OCI-M2 (cell line): ENCODE results near the gene TOP2B.

Source experiments
- DNase-seq: peaks from one replicate; lab custom pipeline; 2025; ENCODE audit not compliant: unreplicated experiment; lab: John Stamatoyannopoulos, UW

The TOP2B gene

DNA sequence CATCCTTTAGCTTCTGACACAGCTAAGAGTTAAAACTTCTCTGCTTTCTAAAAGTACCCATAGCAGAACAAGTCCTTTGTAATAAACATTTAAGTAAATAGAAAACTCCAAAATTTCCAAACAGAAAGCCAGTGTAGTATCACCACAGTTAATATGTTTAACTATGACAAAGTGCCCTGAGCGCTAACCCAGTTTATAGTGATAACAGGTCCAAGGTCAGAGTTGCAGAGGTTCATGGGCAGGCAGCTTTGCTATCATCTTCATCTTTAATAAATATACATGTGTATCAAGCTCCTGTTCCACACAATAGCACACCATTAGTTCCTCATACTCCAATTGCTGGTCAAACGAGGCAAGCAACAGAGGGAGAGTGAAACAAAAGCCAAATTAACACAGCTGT lies 12.4 kb upstream of the TOP2B start:
- no peak for DNase-seq

DNA sequence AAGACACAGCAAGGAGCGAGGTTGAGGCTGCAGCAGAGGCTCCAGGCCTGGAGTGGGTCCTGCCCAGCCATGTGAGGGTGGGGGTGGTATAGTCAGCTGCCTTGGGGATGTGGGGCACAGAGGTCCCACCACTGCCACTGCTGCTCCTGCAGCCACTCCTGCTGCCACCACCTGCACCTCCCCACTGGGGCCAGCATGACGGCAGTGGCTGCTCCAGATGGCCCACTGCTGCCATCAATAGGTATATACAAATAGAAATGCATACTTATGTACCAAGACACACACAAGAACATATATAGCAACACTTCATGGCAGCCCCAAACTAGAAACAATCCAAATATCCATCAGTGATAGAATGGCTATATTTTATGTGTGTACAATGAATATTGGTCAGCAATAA lies 10.0 kb upstream of the TOP2B start:
- DNase-seq: no peak

GRCh38 chr3:25673738-25674298 lies 9.1 kb upstream of the TOP2B start:
- no peak for DNase-seq

DNA sequence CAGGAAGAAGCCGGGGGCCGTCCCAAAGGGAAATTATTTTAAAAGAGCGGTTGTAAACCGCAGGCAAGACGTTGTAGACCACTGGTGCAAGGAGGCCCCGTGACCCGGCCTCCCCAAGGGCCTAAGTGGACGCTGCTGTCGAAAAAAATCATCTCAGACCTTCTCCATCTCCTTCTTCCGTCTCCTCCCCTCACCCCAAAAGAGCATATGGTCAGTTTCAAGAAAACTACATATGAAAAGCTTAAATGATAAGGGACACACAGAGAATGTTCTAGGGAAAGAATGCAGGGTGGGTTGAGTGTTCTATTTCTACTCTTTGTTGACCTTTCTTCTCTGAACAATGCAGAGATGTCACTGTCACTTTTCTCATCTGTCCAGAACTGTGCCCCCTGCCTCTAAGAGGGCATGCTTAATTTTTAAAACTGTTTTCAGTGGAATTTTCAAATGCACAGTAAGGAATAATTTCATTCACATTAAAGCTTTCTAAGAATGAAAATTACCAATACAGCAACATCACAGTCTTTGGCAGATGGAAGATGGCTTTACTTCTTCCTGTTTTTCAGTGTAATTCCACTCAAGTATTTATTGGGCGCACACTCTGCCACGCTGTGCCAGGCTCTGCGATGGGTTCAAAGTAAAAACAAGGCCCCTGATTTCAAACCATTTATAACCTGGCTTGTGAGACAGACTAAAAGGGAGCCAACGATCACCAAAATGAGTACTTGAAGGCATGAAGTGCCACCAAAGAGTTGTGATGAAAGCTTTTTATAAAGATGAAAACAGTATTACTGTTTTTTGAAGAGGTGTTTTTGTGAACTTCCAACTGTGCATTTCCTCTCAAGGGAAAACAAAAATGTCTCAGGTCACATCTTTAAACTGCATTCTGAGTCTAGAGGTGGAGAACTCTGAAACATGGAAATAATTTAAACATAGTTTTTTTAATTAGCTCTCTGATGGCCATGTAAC lies 891 bp upstream of the TOP2B start:
- no peak for DNase-seq

DNA sequence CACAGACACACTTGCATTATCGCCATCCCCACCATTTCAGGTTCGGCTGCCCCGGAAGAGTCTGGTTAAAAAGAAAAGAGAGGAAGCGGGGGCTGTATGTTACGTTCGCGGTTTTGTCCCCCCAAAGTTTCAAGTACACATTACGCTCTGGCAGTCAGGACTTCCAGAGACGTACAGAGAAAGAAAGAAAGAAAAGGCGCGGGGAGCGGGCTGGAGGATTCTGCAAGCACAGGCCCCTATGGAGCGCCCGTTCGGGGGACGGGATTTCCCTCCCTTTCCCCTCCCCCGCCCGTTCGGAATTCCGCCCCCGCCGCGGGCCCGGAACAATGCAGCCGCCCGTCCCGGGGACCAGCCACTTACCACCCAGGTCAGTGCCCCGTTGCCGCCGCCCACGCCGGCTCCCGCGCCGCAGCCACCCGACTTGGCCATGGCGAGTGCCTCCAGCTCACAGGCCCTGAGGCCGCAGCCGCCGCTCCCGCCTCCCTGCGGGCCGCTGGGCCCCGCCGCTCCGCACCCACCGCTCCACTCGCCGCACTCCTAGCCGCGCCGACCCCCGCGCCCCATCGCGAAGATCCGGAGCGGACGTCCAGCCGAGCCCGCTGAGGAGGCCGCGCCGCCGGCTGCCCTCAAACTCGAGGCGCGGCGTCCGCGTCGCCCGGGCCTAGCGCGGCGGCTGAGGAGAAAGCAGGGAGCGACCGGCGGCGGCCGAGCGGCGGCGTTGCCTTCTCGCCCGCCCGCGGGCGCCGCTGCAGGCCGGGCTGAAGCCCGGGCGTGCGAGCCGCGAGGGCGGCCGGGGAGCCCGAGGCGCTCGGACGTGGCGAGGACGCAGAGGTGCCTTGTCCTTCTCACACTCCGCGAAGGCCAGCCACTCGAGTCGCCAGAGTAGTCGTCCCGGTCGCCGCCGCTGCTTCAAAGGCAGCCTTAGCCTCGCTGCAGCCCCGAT lies 567 bp downstream of the TOP2B start:
- no peak for DNase-seq

GRCh38 chr3:25663347-25663868 lies 1.3 kb downstream of the TOP2B start:
- DNase-seq: no peak

DNA sequence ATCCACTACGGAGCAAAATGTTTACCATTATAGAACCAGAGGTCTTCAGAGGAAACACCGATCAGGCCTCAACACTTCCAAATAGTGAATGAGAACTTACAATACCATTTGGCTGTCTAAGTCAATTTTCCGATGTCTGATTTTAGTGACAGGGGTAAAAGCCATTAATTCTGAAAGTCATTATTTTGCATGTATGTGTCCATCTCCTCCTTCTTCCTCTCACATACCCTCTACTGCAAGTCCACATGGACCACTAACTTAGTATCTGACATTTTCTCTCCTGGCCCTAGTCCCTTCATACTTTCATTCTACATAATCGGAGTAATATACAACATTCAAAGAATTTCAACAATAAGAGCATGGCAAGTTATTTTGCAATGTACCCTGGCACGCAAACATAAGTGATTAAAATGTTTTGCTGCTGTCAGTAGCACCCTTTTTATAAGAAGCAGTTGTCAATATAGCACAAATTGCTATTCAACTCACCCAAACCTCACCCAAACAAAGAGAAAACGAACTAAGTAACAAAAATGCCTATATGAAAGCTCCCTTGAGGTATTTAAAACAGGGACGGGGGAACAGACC lies 1.9 kb downstream of the TOP2B start:
- DNase-seq: no peak

GRCh38 chr3:25661694-25662437 lies 2.8 kb downstream of the TOP2B start:
- DNase-seq: no peak

- no peak for DNase-seq
These were observed 5.9 kb downstream of the TOP2B start for GRCh38 chr3:25658836-25659235.

- no peak for DNase-seq
These were observed 7.4 kb downstream of the TOP2B start for GRCh38 chr3:25657293-25657692.

DNA sequence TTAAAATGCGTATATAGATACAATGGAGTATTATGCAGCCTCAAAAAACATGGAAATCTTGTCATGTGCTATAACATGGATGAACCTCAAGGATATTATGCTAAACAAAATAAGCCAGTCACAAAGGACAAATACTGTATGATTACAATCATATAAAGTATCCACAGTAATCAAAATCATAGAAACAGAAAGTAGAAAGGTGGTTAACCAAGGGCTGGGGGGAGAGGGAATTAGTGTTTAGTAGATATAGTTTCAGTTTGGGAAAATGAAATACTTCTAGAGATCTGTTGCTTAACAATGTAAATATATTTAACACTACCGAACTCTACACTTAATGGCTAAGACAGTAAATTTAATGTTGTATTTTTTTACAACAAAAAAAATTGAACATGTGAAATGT lies 9.0 kb downstream of the TOP2B start:
- no peak for DNase-seq

DNA sequence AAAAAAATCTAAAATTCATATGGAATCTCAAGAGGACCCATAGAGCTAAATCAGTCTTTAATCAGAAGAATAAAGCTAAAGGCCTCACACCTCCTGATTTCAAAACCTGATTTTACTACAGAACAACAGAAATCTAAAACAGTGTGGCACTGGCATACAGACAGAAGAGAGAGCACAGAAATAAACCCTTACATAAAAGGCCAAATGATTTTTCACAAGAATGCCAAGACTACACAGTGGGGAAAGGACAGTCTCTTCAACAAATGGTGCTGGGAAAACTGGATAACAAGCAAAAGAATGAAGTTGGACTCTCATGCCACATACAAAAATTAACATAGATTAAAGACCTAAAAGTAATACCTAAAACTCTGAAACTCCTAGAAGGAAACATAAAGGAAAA lies 10.1 kb downstream of the TOP2B start:
- DNase-seq: no peak

DNA sequence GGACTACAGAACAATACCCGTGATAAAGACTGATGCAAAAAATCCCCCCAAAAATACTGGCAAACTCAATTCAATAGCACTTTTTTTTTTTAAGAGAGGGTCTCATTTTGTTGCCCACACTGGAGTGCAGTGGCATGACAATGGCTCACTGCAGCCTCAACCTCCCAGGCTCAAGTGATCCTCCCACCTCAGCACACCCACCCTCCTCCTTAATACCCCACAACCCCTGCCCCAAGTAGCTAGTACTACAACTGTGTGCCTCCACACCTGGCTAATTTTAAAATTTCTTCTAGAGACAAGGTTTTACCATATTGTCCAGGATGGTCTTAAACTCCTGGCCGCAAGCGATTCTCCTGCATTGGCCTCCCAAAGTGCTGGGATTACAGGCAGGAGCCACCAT lies 11.4 kb downstream of the TOP2B start:
- no peak for DNase-seq

DNA sequence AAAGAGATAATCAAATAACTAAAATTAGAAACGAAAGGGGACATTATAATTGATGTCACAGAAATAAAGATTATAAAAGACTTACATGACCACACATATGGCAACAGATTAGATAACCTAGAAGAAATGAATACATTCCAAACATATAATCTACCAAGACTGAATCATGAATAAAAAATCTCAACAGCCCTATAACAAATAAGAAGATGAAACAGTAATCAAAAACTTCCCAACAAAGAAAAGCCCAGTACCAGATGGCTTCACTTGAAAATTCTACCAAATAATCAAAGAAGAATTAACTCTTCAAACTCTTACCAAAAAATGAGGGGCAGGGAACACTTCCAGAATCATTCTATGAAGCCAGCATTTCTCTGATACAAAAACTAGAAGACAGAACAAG lies 11.8 kb downstream of the TOP2B start:
- DNase-seq: no peak

GRCh38 chr3:25648925-25649830 lies 15.5 kb downstream of the TOP2B start:
- DNase-seq: no peak

- no peak for DNase-seq
These were observed 16.6 kb downstream of the TOP2B start for GRCh38 chr3:25648107-25648535.

- no peak for DNase-seq
These were observed 29.7 kb downstream of the TOP2B start for GRCh38 chr3:25635038-25635437.

- no peak for DNase-seq
These were observed 30.8 kb downstream of the TOP2B start for GRCh38 chr3:25633919-25634318.

GRCh38 chr3:25631989-25632388 lies 32.7 kb downstream of the TOP2B start:
- no peak for DNase-seq
